ENCODE data around the gene METTL17. TPM values are rescaled to one million over a fixed set of nuclear protein-coding genes. Genes with fewer than 3 reads are reported as not detected.

The METTL17 gene
- total and polyA plus RNA-seq, 2 of the 13 experiments (the other 11 are each of a cell fraction or from before 2014, with no cell fraction given): 122 to 199 TPM

GRCh38 chr14:20989787-20990600, at the start of gene METTL17 (continued):
- peak; percentile 89 for TF ChIP-seq ZHX2 (IDR thresholded peaks at IDR 0.05; ENCODE audit: low read depth)
- TF ChIP-seq ZHX2 (CRISPR knock-in tag; IDR thresholded peaks at IDR 0.05; ENCODE audit: borderline replicate concordance): no peak
- no peak for TF ChIP-seq ZBTB2 (CRISPR knock-in tag; IDR thresholded peaks at IDR 0.05; ENCODE audit: low read depth)
- TF ChIP-seq ATF5 (CRISPR knock-in tag; IDR thresholded peaks at IDR 0.05; ENCODE audit: low read depth): no peak; the same call in none of the 2 replicates
- TF ChIP-seq ZNF780A (CRISPR knock-in tag; IDR thresholded peaks at IDR 0.05): no peak
- no peak for TF ChIP-seq ZNF33A (CRISPR knock-in tag; IDR thresholded peaks at IDR 0.05; ENCODE audit: borderline replicate concordance)
- no peak for TF ChIP-seq MTA3 (CRISPR knock-in tag; IDR thresholded peaks at IDR 0.05)
- peak; percentile 63 for TF ChIP-seq PHF21A (CRISPR knock-in tag; IDR thresholded peaks at IDR 0.05)
- TF ChIP-seq NR1H2 (CRISPR knock-in tag; IDR thresholded peaks at IDR 0.05; ENCODE audit: borderline replicate concordance, low read depth): no peak
- no peak for TF ChIP-seq ATAD3A (CRISPR knock-in tag; IDR thresholded peaks at IDR 0.05)
- no peak for TF ChIP-seq PLSCR1 (CRISPR knock-in tag; IDR thresholded peaks at IDR 0.05; ENCODE audit: borderline replicate concordance)
- TF ChIP-seq CCDC6 (CRISPR knock-in tag; IDR thresholded peaks at IDR 0.05): no peak; the same call in 1 of the 2 replicates
- TF ChIP-seq RBFOX2 (IDR thresholded peaks at IDR 0.05; ENCODE audit: low read depth, low read length): peak; percentile 70; the same call in 1 of the 2 replicates
- no peak for TF ChIP-seq ZBTB37 (CRISPR knock-in tag; IDR thresholded peaks at IDR 0.05)
- no peak for TF ChIP-seq HNRNPK (IDR thresholded peaks at IDR 0.05; ENCODE audit: low read depth, low read length, poor library complexity, severe bottlenecking)
- TF ChIP-seq ZNF572 (CRISPR knock-in tag; IDR thresholded peaks at IDR 0.05): 0 out of 2 replicates have a peak, but pooled peaks have one; percentile 72
- no peak for TF ChIP-seq PLRG1 (conservative IDR thresholded peaks at IDR 0.05)
- TF ChIP-seq POLR2G (IDR thresholded peaks at IDR 0.05; ENCODE audit: low read depth, low read length): peak; percentile 93
- TF ChIP-seq HDAC6 (IDR thresholded peaks at IDR 0.05; ENCODE audit: low read depth, low read length): no peak

All from HepG2 (cell line).